Fibroblast of skin of left biceps (primary cell): ENCODE results near the gene DNAI1.

Source experiments
- DNase-seq, 2 experiments: peaks; one replicate each; pipeline ENCODE4 v3.0.0-alpha.2; 2013; ENCODE audit warnings: low read depth in 2 of 2

DNAI1 gene

GRCh38 chr9:34557426-34558321 is 99.1 kb downstream of the DNAI1 start:
- DNase-seq = no peak

GRCh38 chr9:34558364-34558763 is 99.8 kb downstream of the DNAI1 start:
- DNase-seq = no peak

GRCh38 chr9:34558919-34559623 is 100.5 kb downstream of the DNAI1 start:
- no peak for DNase-seq

GRCh38 chr9:34559624-34560455 is 101.2 kb downstream of the DNAI1 start:
- DNase-seq = no peak

- no peak for DNase-seq
Observed at GRCh38 chr9:34560599-34561214, 102.1 kb downstream of the DNAI1 start.

DNA sequence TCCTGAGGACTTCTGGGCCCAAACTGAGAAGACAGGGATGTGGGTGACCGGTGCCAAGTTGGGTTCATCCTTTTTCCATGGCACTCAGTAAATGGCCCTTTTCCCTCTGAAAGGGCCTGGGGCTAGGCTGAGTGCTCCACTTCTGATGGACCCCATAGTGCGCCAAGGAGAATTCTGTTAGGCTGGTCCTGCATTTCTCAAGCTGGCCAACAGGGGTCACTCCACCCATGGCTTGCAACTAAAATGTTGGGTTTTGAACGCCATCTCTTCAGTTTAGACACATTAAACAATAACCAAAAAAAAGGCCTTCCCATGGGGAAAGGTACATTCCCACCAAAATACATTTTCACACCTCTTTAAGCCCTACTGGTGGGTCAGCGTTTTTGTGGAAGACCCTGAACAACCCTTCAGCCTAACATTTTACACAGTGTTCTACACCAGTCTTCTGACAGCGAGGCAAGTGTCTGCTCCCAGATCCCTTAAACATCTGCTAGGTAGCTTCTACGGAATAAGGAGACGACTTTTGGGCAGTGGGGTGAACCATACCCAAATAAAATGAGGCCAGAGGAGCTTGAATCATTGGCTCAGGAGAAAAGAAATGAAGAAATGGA is 103.6 kb downstream of the DNAI1 start:
- no peak for DNase-seq

- no peak for DNase-seq
Observed at GRCh38 chr9:34563262-34563661, 104.7 kb downstream of the DNAI1 start.

DNA sequence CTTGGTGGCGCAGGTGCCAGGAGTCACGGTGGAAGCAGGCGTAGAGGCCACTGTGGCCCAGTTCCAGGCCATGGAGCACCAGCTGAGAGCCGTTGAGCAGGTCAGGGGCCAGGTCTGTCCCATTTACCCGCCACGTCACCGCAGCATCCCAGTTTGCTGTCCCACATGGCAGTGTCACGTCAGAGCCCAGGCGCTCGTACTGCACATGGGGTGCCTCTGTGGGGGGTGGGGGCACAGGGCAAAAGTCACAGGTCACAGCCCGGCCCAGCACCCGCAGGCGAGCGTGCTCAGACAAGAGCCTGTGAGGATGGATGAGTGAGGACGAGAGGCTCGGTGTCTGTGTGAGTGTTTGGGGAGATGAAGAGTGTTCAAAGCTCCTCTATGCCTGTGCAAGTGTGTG is 106.0 kb downstream of the DNAI1 start:
- no peak for DNase-seq

GRCh38 chr9:34565856-34566255 is 107.3 kb downstream of the DNAI1 start:
- no peak for DNase-seq

DNA sequence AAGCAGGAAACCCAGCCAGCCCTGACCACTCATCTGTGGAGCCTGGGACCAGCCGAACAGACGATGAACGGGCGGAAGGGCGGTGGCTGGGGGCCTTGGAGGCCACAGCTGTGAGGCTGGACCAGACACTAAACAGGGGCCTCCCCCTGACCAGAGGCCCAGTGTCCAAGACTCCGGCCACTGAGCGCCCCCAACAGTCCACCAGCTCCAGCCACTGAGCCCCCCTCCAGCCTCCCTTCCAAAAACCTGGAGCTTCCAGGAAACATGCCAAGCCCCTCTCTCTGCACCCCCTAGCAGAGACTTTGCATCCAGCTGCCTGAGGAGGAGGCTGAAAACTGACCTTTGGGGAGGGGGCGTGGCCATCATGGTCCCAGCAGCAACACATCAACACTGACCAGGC is 107.7 kb downstream of the DNAI1 start:
- DNase-seq = no peak

DNA sequence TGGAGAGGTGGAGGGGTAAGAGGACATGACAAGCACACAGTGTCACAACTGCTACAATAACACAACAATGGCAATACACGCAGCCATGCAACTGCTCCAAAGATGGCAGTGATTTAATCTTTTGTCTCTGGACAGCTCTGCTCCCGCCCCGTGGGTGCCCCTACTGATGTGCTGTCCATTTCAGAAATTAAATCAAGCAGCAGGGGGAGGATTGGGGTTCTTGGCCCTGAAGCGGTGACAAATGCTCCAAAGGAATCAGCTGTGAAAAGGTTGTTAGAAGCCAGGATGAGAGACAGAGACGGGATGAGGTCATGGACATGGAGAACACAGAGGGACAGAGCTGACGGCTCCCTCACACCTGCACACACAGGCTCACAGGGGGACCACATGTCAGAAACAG is 108.4 kb downstream of the DNAI1 start:
- no peak for DNase-seq

DNA sequence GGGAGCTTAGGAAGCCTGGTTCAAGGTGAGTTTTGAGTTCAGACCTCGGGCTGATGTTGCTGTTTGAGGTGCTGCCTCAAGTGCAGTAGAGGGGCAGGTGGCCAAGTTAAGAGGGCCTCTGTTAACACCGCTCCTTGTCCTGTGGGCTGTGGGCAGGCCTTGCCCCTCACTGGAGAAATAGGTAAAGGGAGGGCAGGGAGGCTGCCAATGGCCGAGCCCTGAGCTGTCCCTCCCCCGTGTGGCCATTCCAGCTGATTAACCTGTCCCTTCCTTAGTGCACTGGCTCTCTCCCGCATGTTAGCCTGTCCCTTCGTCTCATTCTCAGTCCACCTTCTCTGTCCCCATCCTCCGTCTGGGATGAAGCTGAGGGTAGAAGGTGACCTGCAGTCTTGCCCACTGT is 109.5 kb downstream of the DNAI1 start:
- DNase-seq = no peak

- DNase-seq = no peak
Observed at GRCh38 chr9:34568774-34569173, 110.2 kb downstream of the DNAI1 start.

- no peak for DNase-seq
Observed at GRCh38 chr9:34570376-34570775, 111.8 kb downstream of the DNAI1 start.
